Measurements from ENCODE around the gene SAMD10. TPM values are rescaled to one million over a fixed set of nuclear protein-coding genes. Genes with fewer than 3 reads are reported as not detected.
"Not testable (repeated sequence)": the region's sequence is repeated elsewhere in the genome, so short reads cannot be mapped to it uniquely, and the experiment has no call there.

SAMD10 gene
- total RNA-seq, 1 donor from 2014 or later: 2.9 TPM

GRCh38 chr20:63969838-63970713 is 9.4 kb downstream of the SAMD10 start, which contains the start of gene ZNF512B:
TSS of gene ZNF512B (minus strand) at chr20:63969930. CDS start at chr20:63967950, 1,980 bp downstream.
- DNase-seq (ENCODE audit: low spot score): peak; percentile 89

GRCh38 chr20:63968928-63969760 is 10.3 kb downstream of the SAMD10 start:
- peak; percentile 89 for DNase-seq (ENCODE audit: low spot score)

- DNase-seq (ENCODE audit: low spot score): no peak
These were observed 11.1 kb downstream of the SAMD10 start for GRCh38 chr20:63968136-63968927.

- DNase-seq (ENCODE audit: low spot score): no peak
These were observed 11.9 kb downstream of the SAMD10 start for GRCh38 chr20:63967330-63968135.

- DNase-seq (ENCODE audit: low spot score): no peak
These were observed 12.5 kb downstream of the SAMD10 start for GRCh38 chr20:63966944-63967322.

GRCh38 chr20:63966172-63966943 is 13.1 kb downstream of the SAMD10 start:
- DNase-seq (ENCODE audit: low spot score): no peak

- DNase-seq (ENCODE audit: low spot score): no peak
These were observed 15.0 kb downstream of the SAMD10 start for GRCh38 chr20:63964412-63964811.

GRCh38 chr20:63963784-63964301 is 15.6 kb downstream of the SAMD10 start:
- no peak for DNase-seq (ENCODE audit: low spot score)

GRCh38 chr20:63963348-63963741 is 16.1 kb downstream of the SAMD10 start:
- no peak for DNase-seq (ENCODE audit: low spot score)

- DNase-seq (ENCODE audit: low spot score): no peak
These were observed 16.8 kb downstream of the SAMD10 start for GRCh38 chr20:63962426-63963347.

GRCh38 chr20:63961664-63962425 is 17.6 kb downstream of the SAMD10 start:
- DNase-seq (ENCODE audit: low spot score): no peak

- DNase-seq (ENCODE audit: low spot score): not testable (repeated sequence)
These were observed 18.5 kb downstream of the SAMD10 start for GRCh38 chr20:63960654-63961621.

- no peak for DNase-seq (ENCODE audit: low spot score)
These were observed 19.8 kb downstream of the SAMD10 start for GRCh38 chr20:63959699-63960075.

- no peak for DNase-seq (ENCODE audit: low spot score)
These were observed 20.3 kb downstream of the SAMD10 start for GRCh38 chr20:63958964-63959698.

- no peak for DNase-seq (ENCODE audit: low spot score)
These were observed 21.0 kb downstream of the SAMD10 start for GRCh38 chr20:63958471-63958870.
